OCI-LY7 (cell line): ENCODE measurements around the gene SH3GL2.

ENCODE experiments used
- CTCF ChIP-seq: fragments of 200-600 bp; sonication (generic); conservative IDR thresholded peaks from 2 replicates; pipeline ENCODE4 v1.5.1; 2014; ENCODE audit warnings: mild to moderate bottlenecking, antibody characterized with exemption, low read length, moderate library complexity, mixed read lengths
- EZH2phosphoT487 ChIP-seq: fragments of 200-600 bp; sonication (generic); IDR thresholded peaks from 2 replicates; pipeline ENCODE4 v1.6.1; 2018; ENCODE audit warnings: low read depth, borderline replicate concordance, mild to moderate bottlenecking, mixed run types, antibody characterized with exemption, low read length, moderate library complexity, mixed read lengths

- TF ChIP-seq CTCF, result no peak
- no peak for TF ChIP-seq EZH2phosphoT487
These were observed 27.8 kb upstream of the SH3GL2 start for GRCh38 chr9:17551023-17551422.
